Upper lobe of left lung (tissue), 4 donors: ENCODE results near the gene ANO1.

Experiments used
- CTCF ChIP-seq, 6 experiments: fragments of 450-650 bp in 4 of 6; fragments of 200-600 bp in 2 of 6; sonication (generic) in 2 of 6; IDR thresholded peaks; one replicate each; pipeline ENCODE4 v1.5.1; 2016 to 2019; ENCODE audit warnings: antibody characterized with exemption in 6 of 6
- EP300 ChIP-seq, 4 donors: sonication (generic); formaldehyde crosslinking; IDR thresholded peaks; one replicate each; pipeline ENCODE4 v1.5.1; 2017; ENCODE audit warnings: antibody characterized with exemption in 4 of 4, control low read depth in 2 of 4

DNA sequence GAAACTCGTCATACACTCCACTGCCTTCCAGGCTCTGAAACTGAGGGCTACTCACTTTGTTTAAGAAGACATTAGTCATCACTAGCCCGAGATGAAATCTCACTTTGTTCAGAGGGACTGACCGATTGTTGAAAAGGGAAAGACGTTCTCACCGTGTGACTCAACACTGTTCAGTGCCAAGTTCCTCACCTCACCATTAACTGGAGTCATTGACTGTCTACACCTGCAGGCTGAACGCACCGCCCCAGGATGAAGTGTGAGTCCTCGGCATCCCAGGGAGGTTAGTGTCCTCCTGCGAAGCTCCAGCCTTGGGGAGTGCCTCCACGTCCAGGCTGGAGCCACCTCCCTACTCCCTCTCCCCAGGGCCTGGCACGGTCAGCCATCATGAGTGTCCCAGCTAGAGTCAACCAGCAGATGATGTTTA is 155.4 kb downstream of the ANO1 start:
- no peak for TF ChIP-seq CTCF (IDR thresholded peaks at IDR 0.05)
- TF ChIP-seq EP300 (IDR thresholded peaks at IDR 0.05), result no peak
